HepG2 (cell line): ENCODE measurements around the gene CHCHD6. TPM values are rescaled to one million over a fixed set of nuclear protein-coding genes. Genes with fewer than 3 reads are reported as not detected.

Source experiments
- FOXP1 ChIP-seq, 2 experiments: fragments of 450-650 bp in 1 of 2; IDR thresholded peaks; 2 replicates each; pipeline ENCODE4 v1.6.1; 2017 to 2018; ENCODE audit warnings: antibody characterized with exemption in 1 of 2
- HMGXB3 ChIP-seq: sonication (generic); formaldehyde crosslinking; IDR thresholded peaks from 2 replicates; pipeline ENCODE4 v1.4.0; 2020; ENCODE audit warnings: missing genetic modification reagents, borderline replicate concordance
- KLF9 ChIP-seq: IDR thresholded peaks from 2 replicates; pipeline ENCODE4 v1.6.1; 2016; ENCODE audit warnings: low read depth
- KMT2A ChIP-seq: sonication (generic); formaldehyde crosslinking; IDR thresholded peaks from 2 replicates; pipeline ENCODE4 v1.4.0; 2020; ENCODE audit warnings: missing genetic modification reagents
- REST ChIP-seq, 2 experiments: IDR thresholded peaks; 2 replicates each; pipeline ENCODE4 v1.6.1; 2011 to 2012; ENCODE audit warnings: low read length in 2 of 2, borderline replicate concordance in 1 of 2, low read depth in 1 of 2, mild to moderate bottlenecking in 1 of 2, moderate library complexity in 1 of 2
- SMYD3 ChIP-seq: sonication (generic); formaldehyde crosslinking; IDR thresholded peaks from 2 replicates; pipeline ENCODE4 v1.8.1; 2023; ENCODE audit warnings: mild to moderate bottlenecking, missing genetic modification reagents
- SRSF9 ChIP-seq: fragments of 200-400 bp; formaldehyde crosslinking; IDR thresholded peaks from 2 replicates; pipeline ENCODE4 v1.6.1; 2018; ENCODE audit warnings: borderline replicate concordance, mild to moderate bottlenecking, low read depth, low read length; ENCODE audit not compliant: insufficient read depth, poor library complexity, severe bottlenecking
- ZNF232 ChIP-seq: sonication (generic); formaldehyde crosslinking; IDR thresholded peaks from 2 replicates; pipeline ENCODE4 v1.4.0; 2020; ENCODE audit warnings: missing genetic modification reagents, borderline replicate concordance
- ZNF563 ChIP-seq: sonication (generic); formaldehyde crosslinking; IDR thresholded peaks from 2 replicates; pipeline ENCODE4 v1.8.0; 2022; ENCODE audit warnings: mild to moderate bottlenecking, moderate library complexity, missing genetic modification reagents
- ZNF660 ChIP-seq: sonication (generic); formaldehyde crosslinking; IDR thresholded peaks from 2 replicates; pipeline ENCODE4 v1.5.1; 2020; ENCODE audit warnings: mild to moderate bottlenecking, low read depth, missing genetic modification reagents, borderline replicate concordance
- ZNF703 ChIP-seq: sonication (generic); formaldehyde crosslinking; IDR thresholded peaks from 2 replicates; pipeline ENCODE4 v1.5.1; 2020; ENCODE audit warnings: missing genetic modification reagents, mild to moderate bottlenecking, moderate library complexity, borderline replicate concordance
- ZNF737 ChIP-seq: sonication (generic); formaldehyde crosslinking; IDR thresholded peaks from 2 replicates; pipeline ENCODE4 v1.5.0; 2020; ENCODE audit warnings: missing genetic modification reagents, mild to moderate bottlenecking, borderline replicate concordance
- ZNF746 ChIP-seq: sonication (generic); formaldehyde crosslinking; IDR thresholded peaks from 2 replicates; pipeline ENCODE4 v1.8.0; 2022; ENCODE audit warnings: mild to moderate bottlenecking, missing genetic modification reagents
- ZNF841 ChIP-seq: sonication (generic); formaldehyde crosslinking; IDR thresholded peaks from 2 replicates; pipeline ENCODE4 v1.8.1; 2023; ENCODE audit warnings: missing genetic modification reagents, borderline replicate concordance
- polyA plus RNA-seq, 8 experiments: library from polyadenylated mRNA; depleted of rRNA in 3 of 8; stranded (reverse) in 7 of 8; unstranded in 1 of 8; fragments of >200 nt; fragmentation: Illumina TruSeq in 4 of 8; extraction: Trizol in 4 of 8; gene quantifications; 2 replicates each; pipeline versions ENCODE4 v1.2.1 to v1.2.3, GENCODE V29; 2011 to 2016; ENCODE audit warnings: low read depth in 4 of 8, missing spikeins in 1 of 8, mixed read lengths in 1 of 8; ENCODE audit not compliant: insufficient read depth in 1 of 8
- total RNA-seq, 5 experiments: library from RNA; depleted of rRNA; stranded (reverse); fragments of >200 nt; fragmentation: Illumina TruSeq; extraction: Trizol; gene quantifications; 2 replicates each; pipeline ENCODE4 v1.2.3, GENCODE V29; 2016; ENCODE audit warnings: low read depth in 1 of 5
- TF ChIP-seq, protein P1 (sequence below): fragments of 450-650 bp; IDR thresholded peaks from 2 replicates; pipeline ENCODE4 v1.6.1; 2017
- TF ChIP-seq, protein P2 (sequence below): sonication (generic); formaldehyde crosslinking; conservative IDR thresholded peaks from 2 replicates; pipeline ENCODE4 v1.4.0; 2020; ENCODE audit warnings: missing genetic modification reagents

Gene CHCHD6
- total and polyA plus RNA-seq, 2 of the 13 experiments (the other 11 are each of a cell fraction or from before 2014, with no cell fraction given), result 20.3 to 20.8 TPM

DNA sequence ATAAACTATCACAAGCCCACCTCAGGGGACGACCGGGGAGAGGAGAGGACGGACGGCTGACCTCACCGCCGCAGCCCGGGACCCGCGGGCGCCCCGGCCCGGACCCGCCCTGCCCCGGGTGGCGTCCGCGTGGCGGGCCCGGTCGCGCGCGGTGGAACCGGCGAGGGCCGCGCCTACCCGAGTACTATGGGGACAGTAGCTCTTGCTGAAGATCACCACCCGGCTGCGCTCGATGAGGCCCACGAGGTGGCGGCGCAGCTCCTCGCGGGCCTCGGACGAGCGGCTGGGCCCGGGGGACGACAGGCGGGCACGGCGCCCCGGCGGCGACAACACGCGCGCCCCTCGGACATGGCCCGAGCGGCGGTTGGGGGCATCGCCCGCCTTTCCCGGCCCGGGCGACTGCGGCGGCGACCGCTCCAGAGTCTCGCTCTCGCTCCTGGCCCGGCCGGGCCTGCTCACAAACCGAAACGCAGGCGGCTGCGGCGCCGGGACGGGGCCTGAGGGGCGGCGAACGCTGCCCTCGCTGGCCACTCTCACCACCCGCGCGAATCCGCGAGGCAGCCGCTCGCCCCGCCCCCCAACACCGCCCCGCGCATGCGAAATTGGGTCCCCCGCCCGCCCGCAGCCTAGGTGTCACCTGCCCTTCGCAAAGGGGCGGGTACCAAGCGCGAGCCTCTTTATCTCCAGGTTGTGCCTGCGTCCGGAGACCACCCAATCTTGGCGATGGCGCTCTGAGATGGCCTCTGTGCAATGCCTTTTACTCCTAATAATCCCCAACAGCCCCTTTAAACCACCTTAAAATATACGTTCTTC, 49.3 kb upstream of the CHCHD6 start, which contains the start of gene TXNRD3 (continued):
- TF ChIP-seq REST (IDR thresholded peaks at IDR 0.05; ENCODE audit: borderline replicate concordance in 1 of 2, low read depth in 1 of 2, low read length in 2 of 2) (no peak), ZNF841 (peak; percentile 75; the same call in 1 of the 2 replicates), SMYD3 (no peak), ZNF660 (CRISPR knock-in tag) (no peak), FOXP1 (IDR thresholded peaks at IDR 0.05) (no peak), FOXP1 (CRISPR knock-in tag; IDR thresholded peaks at IDR 0.05) (no peak), SRSF9 (no peak), ZNF746 (CRISPR knock-in tag) (no peak), HMGXB3 (no peak), KMT2A (CRISPR knock-in tag) (no peak), ZNF703 (no peak), ZNF737 (CRISPR knock-in tag) (no peak), ZNF563 (CRISPR knock-in tag) (peak; percentile 97; the same call in 1 of the 2 replicates), KLF9 (CRISPR knock-in tag) (no peak), ZNF232 (CRISPR knock-in tag) (peak; percentile 72; the same call in 1 of the 2 replicates)
- TF ChIP-seq, protein P1, sequence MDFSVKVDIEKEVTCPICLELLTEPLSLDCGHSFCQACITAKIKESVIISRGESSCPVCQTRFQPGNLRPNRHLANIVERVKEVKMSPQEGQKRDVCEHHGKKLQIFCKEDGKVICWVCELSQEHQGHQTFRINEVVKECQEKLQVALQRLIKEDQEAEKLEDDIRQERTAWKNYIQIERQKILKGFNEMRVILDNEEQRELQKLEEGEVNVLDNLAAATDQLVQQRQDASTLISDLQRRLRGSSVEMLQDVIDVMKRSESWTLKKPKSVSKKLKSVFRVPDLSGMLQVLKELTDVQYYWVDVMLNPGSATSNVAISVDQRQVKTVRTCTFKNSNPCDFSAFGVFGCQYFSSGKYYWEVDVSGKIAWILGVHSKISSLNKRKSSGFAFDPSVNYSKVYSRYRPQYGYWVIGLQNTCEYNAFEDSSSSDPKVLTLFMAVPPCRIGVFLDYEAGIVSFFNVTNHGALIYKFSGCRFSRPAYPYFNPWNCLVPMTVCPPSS, result no peak
- TF ChIP-seq, protein P2, sequence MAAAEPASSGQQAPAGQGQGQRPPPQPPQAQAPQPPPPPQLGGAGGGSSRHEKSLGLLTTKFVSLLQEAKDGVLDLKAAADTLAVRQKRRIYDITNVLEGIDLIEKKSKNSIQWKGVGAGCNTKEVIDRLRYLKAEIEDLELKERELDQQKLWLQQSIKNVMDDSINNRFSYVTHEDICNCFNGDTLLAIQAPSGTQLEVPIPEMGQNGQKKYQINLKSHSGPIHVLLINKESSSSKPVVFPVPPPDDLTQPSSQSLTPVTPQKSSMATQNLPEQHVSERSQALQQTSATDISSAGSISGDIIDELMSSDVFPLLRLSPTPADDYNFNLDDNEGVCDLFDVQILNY (CRISPR knock-in tag), result 0 out of 2 replicates have a peak, but pooled peaks have one; percentile 35
